Skin of body (tissue), 2 donors: ENCODE measurements around the gene ALDH3A2. TPM values are rescaled to one million over a fixed set of nuclear protein-coding genes. Genes with fewer than 3 reads are reported as not detected.
A peak's percentile ranks its signal among the peaks of the same experiment; 100 is the strongest.
"Not testable (repeated sequence)": the region's sequence is repeated elsewhere in the genome, so short reads cannot be mapped to it uniquely, and the experiment has no call there.

Experiments
- DNase-seq: peaks from one replicate; lab custom pipeline; 2025; lab: John Stamatoyannopoulos, UW
- total RNA-seq: library from RNA; depleted of rRNA; stranded (reverse); fragments of >200 nt; gene quantifications from one replicate; pipeline ENCODE4 v1.2.3, GENCODE V29; 2014

Gene ALDH3A2
- total RNA-seq, 1 donor from 2014 or later: 141 TPM

DNA sequence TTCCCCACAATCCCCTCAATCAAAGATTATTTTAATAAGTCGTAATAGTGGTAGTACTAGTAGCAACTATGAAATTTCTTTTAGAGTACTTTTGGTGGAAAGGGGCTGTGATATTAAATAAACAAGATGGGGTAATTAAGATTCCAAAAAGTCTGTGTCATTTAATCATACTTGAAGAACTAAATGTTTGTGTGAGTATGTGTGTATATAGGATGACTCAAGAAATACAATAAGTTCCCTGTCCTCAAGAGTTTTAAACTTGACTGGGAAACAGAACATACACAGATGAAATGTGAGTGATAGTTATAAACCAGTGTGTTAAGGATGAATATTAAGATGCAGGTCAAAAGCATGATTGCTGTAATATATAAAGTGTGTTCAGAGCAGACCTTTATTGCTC, 2.3 kb downstream of the ALDH3A2 start:
- DNase-seq: no peak

DNA sequence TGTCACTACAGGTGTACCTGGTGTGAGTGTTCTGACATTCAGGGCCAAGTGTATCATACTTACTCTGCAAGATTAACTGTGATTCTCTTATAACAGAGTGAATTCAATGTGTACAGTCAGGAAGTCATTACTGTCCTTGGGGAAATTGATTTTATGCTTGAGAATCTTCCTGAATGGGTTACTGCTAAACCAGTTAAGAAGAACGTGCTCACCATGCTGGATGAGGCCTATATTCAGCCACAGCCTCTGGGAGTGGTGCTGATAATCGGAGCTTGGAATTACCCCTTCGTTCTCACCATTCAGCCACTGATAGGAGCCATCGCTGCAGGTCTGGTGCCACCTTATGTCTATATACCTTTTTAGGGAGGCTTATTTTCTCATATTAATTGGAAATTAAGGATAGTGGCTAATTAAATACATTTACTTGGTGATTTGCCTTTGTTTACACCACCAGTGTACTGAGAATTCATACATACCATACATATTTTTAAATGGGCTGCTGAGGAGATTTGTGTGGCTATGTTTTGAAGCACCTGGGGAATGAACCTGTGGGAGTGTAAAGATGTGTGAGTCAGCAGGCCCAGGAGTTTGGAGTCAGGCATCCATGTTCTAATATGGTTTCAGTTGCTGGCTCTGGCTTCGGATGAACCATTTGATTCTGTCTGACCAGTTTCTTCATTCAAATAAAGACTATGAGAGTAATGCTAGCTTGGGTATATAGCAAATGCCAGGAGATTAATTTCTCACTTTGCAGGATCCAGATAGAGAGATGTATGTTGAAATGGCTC, 3.1 kb downstream of the ALDH3A2 start:
- DNase-seq: no peak

DNA sequence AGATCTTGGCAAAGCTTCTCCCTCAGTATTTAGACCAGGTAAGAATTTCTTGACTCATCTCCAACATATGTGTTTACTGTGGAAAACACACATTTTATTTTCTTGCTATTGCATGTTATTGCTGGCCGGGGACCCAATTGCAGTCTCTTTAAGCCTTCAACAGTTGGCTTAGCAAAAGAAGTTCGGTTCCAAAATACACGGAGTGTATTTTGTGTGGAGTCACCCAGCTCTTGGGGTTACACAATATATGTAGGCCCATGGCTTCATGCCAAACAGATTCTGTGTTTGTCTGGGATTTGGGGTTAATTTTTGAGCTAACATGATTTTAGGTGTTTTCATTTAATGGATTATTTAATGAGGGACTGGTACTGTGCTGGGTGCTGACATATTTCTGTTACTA, 4.0 kb downstream of the ALDH3A2 start:
- DNase-seq: no peak

DNA sequence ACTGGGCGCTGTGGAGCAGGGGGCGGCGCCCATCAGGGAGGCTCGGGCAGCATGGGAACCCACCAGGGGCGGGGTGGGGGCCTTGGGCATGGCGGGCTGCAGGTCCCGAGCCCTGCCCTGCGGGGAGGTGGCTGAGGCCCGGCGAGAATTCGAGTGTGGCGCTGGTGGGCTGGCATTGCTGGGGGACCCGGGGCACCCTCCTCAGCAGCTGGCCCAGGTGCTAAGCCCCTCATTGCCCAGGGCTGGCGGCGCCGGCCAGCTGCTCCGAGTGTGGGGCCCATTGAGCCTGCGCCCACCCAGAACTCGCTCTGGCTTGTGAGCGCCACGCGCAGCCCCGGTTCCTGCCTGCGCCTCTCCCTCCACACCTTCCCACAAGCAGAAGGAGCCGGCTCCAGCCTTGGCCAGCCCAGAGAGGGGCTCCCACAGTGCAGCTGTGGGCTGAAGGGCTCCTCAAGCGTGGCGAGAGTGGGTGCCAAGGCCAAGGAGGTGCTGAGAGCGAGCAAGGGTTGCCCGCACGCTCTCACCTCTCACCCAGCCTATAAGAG, 5.9 kb downstream of the ALDH3A2 start:
- DNase-seq: no peak

DNA sequence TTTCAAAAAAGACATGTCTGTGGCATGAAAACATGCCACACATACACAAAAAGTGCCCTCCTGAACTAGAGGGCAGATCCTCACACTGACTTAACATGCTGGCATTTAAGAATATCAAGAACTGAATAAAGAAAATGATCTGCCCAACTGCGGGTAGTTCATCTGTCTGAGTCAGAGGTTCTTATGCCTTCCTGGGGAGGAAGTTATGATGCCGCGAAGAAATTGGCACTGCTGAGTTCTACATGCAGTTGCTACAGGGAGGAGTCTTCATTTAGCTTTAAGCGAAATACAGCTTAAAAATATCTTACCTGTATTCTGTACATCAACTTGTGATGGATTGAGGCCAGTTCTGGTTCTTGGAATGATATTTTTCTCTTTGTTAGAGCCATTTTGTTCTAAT, 6.3 kb downstream of the ALDH3A2 start:
- DNase-seq: no peak

DNA sequence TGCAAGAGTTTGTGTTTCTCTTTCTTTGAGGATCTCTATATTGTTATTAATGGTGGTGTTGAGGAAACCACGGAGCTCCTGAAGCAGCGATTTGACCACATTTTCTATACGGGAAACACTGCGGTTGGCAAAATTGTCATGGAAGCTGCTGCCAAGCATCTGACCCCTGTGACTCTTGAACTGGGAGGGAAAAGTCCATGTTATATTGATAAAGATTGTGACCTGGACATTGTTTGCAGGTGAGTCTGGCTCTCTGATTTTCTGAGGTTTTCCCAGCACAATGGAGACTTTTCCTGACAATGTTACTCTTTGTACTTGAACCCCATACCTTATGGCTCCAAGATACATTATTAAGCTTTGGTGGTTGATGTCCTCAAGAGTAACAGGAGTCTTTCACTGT, 7.8 kb downstream of the ALDH3A2 start:
- no peak for DNase-seq

DNA sequence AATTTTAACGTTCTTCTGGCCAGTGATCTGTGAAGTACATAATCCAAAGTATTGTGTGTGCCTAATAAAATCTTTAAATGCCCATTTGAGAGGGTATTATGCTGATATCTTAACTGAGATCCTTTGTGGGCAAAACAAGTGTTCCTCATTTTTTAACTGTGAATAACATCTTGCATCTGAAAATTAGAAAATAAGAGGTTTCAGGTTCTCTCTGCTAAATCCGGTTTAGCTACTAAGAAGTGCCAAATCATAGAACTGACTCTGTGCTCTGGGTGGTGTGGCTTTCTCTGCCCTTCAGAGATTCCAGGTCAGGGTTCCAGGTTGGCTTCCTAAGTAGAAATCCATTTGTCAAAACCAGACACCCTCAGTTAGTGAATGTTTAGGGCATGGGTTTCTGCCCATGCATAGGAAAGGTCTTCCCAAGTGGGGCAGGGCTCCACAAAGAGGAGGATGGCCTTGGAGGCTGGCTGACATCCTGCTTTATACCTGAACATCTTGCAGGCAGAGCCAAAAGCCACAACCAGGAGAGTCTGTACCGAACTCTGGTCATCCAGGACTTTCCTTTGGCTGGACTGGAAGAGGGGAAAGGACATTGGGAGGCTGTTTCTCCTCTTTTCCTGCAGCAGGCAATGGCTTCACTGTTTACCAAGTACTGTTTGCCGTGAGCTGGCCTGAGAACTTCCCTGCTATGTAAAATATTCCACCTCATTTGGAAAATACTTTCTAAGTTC, 8.5 kb downstream of the ALDH3A2 start:
- DNase-seq: no peak

DNA sequence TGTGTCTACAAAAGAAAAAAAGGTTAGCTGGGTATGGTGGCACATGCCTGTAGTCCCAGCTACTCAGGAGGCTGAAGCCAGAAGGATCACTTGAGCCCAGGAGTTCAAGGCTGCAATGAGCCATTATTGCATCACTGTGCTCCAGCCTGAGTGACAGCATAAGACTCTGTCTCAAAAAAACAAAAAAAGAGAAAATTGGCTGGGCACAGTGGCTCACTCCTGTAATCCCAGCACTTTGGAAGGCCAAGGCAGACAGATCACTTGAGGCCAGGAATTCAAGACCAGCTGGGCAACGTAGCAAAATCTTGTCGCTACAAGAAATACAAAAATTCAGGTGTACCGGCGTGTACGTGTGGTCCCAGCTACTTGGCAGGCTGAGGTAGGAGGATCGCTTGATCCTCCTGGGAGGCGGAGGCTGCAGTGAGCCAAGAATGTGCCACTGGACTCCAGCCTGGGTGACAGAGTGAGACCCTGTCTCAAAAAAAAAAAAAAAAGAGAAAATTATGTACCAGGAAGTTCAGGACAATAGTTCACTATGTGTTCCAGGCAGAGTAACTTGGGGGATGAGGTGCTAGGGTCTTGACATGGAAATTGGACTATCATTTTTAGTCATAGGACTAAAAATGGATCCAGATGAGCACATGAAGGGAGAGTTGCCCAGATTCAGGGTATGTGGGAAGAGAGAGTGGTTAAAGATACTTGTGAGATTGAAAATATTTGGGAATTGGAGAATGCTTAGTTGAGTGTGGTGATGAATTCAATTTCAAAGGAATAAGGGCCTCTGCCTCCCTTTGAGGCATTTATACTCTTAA, 11.0 kb downstream of the ALDH3A2 start:
- no peak for DNase-seq

DNA sequence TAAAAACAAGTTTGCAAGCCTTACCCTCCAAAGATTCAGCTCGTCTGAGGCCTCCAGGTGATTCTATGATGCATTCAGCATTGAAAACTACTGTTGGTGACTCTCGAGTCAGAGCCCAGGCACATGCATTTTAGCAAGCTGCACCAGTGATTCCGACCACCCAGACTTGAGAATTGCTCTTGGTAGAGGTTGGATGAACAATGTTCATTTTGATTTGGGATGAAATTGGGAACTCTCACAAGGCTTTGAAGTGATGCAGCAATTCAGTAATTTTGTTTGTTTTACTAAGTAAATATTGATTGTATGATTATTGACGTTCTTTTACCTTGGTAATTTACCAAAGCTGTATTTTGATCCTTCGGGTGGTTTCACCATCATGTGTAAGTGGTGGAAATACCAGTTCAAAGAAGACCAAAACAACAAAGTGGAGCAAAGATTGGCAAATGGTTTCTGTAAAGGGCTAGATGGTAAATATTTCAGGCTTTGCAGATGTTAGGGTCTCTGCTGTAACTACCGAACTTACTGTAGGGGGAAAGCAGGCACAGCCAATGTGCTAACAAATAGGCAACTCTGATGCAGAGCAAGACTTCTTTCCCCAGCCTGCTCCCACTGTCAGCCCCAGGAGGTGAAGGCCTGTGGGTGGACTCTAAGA, 11.8 kb downstream of the ALDH3A2 start:
- no peak for DNase-seq

DNA sequence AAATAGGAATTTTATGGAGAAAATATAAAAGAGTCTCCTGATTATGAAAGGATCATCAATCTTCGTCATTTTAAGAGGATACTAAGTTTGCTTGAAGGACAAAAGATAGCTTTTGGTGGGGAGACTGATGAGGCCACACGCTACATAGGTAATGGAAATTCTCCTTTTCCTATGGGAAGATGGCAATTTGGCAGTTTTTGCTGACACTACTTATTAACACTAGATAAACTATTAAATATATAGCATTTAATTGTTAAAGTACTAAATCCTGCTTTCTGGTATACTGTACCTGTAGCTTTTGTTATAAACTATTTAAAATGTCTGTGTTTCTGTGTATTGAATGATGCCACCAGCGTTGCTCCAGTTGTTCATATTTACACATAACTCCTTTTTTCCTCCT, 12.6 kb downstream of the ALDH3A2 start:
- DNase-seq: no peak

DNA sequence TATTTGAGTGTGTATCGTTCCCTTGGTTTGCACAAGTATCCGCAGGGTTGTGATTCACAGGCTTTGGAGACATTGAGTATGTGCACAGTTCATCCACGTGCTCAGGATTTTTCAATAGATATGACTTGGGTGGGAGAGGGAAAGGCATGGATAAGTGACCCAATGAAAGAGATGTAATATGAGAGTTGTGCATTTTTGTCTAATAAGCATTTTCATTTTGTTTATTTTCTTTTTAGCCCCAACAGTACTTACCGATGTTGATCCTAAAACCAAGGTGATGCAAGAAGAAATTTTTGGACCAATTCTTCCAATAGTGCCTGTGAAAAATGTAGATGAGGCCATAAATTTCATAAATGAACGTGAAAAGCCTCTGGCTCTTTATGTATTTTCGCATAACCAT, 14.5 kb downstream of the ALDH3A2 start:
- DNase-seq: no peak

DNA sequence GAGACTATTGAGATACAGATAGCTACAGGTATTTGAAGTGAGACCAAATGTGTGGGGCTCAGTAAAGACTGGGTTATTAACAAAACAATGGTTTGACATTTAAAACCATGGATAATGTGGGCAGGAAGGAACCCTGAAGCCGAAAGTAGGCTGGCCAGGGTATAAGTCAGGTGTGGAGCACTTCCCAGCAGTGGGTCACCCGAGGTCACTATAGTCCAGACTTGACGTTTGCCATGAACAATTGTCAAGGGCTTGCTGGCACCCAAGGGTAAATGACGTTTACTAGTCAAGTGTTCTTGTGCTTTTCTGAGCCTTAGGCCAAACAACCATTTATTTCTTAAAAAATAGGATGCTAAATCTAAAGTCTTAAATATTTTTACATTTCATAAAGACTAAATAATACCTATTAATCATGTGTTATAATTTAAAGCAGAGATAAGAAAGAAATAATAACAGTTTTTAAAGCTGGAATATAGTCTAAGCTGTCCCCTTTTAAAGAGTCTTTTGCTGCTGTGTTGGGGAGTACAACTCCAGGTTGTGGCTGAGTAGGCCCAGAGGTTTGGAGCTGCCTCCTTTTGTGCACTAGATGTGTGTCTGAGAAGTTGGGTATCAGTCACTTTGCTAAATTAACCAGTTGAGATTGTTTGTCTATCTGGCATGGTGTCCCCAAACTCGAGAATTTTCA, 15.7 kb downstream of the ALDH3A2 start:
- DNase-seq: no peak

DNA sequence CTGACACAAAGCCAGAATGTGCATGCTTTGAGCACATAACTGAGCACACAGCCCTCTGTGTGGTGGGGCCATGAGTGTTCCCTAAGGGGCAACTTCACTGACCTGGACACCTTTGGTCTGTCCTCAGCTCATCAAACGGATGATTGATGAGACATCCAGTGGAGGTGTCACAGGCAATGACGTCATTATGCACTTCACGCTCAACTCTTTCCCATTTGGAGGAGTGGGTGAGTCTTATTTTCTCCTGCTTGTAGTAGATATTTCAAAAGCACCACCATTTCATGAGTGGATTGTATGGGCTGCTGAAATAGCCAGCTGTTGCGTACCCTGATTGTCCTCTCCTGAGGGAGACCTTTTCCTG, 16.2 kb downstream of the ALDH3A2 start:
- no peak for DNase-seq

DNA sequence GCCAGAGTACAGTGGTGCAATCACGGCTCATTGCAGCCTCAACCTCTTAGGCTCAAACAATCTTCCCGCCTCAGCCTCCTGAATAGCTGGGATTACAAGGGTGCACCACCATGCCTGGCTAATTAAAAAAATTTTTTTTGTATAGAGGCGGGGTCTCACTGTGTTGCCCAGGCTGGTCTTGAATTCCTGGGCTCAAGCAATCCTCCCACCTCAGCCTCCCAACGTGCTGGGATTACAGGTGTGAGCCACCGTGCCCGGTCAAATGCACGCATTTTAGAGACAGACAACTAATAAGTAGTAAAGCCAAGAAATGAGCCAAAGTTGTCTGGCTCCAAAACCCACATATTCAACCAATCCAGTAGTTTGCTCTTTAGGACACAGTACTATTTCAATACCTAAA, 21.1 kb downstream of the ALDH3A2 start:
- not testable (repeated sequence) for DNase-seq

DNA sequence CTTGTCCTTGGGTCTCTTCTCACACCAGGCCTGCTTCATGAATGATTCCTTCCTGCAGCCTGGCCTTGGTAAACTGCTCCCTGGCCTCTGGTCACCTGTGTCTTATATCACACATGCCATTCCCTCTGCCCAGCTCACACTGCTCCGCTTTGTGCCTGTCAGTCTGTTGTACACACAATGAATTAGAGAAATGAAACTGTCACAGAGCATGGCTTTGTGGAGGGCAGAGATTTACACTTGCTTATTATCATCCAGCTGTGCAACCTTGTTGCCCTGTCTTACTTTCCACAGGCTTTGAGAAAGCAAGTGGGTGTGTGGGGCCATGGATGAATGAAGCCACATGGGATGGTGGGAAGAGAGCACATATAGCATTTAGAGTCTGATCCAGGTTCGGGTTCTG, 22.4 kb downstream of the ALDH3A2 start:
- no peak for DNase-seq

DNA sequence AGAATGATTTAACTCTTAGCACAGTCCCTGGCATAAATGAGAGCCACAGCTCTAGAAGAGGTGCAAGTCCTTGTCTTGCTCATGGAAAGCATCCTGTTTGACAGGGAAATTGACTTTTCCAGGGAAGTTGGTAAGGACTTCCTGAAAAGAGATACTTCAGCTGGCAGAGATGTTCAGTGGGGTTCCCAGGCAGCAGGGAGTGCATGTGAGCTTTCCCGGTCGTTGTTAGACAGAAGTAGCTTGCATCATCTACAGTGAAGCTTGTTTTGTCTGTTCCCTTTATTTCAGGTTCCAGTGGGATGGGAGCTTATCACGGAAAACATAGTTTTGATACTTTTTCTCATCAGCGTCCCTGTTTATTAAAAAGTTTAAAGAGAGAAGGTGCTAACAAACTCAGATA, 22.9 kb downstream of the ALDH3A2 start:
- no peak for DNase-seq

DNA sequence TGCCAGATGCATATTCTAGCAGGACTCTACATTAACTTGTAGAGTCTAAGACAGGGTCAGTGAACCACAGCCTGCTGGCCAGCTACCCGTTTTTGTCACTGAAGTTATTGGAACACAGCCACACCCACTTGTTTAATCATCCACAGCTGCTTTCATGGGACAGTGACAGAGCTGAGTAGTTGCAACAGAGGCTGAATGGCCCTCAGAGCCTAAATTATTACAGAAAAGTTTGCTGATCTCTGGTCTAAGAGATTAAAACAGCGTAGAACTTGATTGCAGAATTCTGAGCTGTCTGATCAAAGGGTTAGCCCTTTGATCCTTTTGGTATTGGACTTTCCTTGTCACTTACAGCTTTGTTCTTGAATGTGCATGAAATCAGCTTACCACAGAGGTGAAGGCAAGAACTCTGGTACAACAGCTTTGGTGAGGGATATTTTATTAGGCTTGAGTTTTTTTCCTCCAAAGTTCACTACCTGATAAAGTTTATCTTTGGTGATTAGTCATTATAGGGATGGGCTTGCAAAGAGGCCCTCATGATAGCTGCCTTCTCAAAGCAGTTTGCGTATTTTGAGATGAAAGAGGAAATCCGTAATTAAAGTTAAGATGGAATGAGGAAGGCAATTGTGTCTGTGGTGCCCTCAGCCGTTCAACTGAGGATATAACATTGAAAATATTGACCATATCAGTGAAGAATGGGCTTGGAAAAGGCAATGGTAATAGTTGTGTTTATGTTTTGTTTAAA, 23.6 kb downstream of the ALDH3A2 start:
- peak; percentile 18 for DNase-seq

DNA sequence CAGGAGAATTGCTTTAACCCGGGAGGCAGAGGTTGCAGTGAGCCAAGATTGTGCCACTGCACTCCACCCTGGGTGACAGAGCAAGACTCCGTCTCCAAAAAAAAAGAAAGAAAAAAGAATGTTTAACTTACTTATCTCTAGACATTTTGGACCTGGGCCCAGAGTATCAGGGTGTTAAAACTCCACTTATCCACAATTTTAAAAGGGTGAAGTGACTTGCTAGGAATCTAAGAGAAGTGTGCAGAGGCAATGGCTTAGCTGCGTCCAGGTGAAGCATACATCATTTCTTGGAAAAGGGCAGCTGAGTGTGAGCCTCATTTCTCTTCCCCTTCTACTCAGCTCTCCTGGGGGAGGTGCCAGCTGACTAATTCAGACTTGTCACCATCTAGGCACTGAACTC, 25.1 kb downstream of the ALDH3A2 start:
- DNase-seq: no peak

DNA sequence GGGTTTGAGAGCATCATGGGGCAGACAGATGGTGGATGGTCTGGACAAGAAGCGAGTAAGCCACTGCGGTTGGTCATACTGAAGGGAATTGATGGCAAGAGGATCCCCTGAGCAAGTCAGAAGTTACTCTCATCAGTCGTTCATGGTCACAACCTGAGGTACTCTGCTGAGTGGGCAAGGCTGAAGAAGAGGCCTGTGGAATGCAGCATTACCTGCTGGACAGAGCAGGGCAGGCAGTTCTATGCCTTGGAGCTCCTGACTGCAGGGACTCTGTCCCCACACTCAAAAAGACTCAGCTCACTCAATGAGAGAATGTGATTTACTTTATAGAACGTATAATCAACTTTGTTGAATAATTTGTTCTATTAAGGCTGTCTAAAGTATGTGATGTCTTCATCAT, 28.3 kb downstream of the ALDH3A2 start:
- DNase-seq: no peak

DNA sequence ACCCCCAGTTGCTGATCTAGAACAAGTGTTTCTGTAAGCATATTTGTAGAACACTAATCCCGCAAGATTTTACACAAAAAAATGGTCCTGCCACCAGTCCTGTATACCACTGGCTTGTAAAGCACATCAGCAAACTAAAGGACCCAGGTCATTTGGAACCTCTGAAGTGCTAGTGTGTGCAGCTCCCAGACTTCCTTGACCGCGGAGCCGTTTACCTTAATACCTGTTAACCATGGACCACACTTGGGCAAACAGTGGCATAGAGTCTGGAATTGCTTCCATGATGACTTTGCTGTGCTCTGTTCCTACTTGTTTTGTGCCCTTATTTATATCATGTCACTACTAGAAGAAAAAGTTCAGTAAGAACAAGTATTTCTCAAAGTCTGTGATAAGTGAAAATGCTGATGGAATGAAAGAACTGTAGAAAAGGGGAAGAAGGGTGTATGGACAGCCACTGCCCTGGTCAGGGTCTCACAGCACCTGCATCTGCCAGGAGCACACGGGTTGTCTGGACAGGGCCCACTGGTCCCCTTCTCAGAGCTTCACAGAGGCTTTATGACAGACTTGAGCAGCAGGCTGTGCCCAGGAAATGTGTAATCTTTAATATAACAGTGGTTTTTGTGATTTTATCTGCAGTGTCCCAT, 29.3 kb downstream of the ALDH3A2 start:
- DNase-seq: no peak
